ENCODE measurements around the gene XIRP1.
A peak's percentile ranks its signal among the peaks of the same experiment; 100 is the strongest.

The XIRP1 gene

DNA sequence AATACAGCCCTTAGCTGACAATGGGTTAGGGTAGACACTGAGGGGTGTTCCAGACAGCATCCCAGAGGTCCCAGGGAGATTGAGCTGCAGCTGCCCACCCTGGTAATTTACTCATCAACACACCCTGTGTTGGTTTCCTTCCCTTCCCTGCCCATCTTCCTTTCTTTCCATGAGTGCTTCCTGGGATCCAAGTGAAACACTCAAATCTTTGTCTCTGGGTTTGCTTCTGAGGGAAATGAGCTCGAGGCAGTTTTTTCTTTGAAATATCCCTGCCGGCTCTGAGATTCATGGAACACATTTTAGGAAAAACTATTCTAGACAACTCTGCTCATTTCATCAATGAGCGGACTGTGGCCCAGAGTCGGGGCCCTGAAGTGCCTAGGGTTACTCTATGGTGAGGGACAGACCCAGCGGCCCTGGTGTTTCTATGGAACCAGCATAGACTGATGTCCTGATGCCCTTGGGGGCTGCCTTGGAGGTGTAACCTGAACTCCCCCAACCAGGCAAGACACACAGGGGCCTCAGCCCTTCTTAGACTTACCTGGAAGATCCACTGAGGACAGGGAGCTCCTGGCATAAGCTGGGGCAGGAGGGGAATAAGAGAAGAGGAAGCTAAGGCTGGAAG, 24.1 kb downstream of the XIRP1 start:
- no peak for DNase-seq (ENCODE audit: low read depth, low spot score)

- no peak for DNase-seq (ENCODE audit: low read depth, low spot score)
Observed at GRCh38 chr3:39166932-39167532, 25.4 kb downstream of the XIRP1 start.

DNA sequence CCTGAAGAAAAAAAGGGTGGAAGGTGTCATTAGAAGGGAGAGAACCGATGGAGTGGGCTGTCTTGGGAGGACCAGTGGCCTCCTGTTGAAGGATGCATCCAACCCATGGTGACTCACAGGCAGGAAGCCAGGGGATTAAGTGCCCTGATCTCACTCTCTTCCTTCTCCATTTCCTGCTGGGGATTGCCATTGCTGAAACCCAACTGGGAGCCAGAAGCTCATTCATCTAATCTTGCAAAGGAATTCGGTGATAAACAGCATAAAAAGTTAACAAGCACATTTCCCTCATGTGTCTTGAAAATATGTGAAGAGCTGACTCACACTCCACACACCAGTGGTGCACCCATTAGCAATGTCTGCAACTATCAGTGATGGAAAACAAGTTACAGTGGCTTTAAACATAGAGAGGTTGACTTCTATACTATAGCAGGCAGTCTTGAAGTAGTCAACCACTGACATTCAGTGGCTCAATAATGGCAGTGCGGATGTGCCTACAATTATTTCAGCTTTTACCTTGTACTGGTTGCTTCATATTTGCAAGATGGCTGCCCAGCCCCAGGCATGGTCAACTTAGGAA, 26.2 kb downstream of the XIRP1 start:
- DNase-seq (ENCODE audit: low read depth, low spot score): no peak

DNA sequence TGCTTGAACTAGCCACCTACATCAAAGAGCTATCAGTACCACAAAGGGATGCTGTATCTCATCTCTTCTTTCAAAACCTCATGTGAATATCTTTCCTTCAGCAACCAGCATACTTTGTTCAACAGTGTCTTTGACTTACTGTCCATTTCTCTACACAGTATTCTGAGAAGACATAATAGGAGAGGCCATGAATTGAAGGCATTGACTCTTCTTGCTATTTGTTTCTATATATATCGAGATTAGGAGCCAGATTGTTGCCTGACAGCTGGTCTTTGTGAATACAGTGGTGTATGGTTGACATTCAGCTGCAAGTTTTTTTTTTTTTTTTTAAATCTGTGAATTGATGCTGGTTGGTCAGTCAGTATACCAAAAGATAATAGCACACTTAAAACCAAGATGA, 26.9 kb downstream of the XIRP1 start:
- no peak for DNase-seq (ENCODE audit: low read depth, low spot score)

GRCh38 chr3:39164414-39164813, 28.0 kb downstream of the XIRP1 start:
- no peak for DNase-seq (ENCODE audit: low read depth, low spot score)

DNA sequence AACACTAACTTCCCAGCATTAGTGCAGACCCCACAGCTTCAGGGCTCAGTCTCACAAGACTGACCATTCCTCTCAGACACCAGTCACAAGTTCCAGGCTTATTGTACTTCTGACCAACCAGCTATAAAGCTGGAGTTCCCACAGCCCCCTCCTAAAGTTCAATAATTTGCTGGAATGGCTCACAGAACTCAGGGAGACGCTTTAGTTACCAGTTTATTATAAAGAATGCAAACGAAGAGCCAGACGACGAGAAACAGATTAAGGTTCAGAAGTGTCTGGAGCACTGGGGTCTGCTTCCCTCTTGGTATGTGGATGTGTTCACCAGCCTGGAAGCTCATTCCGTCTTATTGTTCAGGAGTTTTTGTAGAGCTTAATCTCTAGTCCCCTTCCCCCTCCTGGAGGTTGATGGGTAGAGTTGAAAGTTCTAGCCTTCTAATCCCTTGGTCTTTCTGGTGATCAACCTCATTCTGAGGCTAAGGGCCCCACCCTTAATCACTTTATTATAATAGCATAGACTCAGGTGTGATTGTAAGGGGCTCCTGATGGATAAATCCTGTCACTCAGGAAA, 34.2 kb downstream of the XIRP1 start:
- DNase-seq (ENCODE audit: low read depth, low spot score): no peak

DNA sequence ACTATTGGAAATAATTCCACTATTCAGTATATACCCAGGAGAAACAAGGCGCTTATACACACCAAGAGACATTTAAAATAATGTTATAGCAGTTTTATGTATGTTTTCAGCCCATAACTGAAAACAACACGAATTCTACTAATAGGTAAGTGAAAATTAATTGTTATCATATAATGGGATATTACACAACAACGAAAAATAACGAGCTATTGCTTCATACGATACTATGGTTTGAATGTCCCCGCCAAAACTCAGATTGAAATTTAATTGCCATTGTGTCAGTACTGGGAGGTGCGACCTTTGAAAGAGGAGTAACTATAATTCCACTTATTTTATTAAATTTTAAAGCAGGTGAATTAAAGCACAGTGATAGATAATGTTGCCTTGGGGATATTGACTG, 35.0 kb downstream of the XIRP1 start:
- no peak for DNase-seq (ENCODE audit: low read depth, low spot score)

DNA sequence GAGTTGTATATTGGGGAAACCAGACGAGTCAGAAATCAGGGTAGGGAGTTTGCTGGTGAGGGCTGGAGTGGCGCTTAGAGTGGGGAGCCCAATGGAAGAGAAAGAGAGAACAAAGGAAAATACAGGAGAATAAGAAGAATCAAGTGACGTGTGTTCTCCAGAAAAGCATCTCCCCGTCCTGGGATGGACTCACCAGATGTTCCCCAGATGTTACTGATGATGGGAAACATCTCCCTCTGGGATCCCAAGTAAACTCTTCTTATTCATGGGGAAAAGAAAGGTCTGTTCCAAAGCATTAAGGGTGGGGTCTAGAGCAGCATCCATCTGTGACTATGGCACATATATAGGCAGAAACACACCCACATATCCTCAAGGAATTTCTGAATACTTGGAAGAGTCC, 36.0 kb downstream of the XIRP1 start:
- DNase-seq (ENCODE audit: low read depth, low spot score): no peak

- peak; percentile 88 for DNase-seq (ENCODE audit: low read depth, low spot score)
Observed at GRCh38 chr3:39154280-39155021, 37.9 kb downstream of the XIRP1 start.

DNA sequence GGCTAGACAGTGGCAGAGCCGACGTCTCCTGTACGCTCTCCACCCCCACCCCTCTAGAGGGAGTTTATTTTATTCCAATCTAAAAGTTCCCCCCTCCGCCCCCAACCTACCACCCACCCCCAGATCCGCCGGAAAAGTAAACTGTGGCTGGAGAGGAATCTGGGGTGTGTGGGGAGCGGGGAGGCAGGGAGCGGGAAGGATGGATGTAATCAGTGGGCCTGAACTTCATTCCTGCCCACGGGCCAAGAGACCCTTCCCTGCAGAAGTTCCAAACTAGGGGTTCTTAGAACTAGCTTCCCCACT, 38.5 kb downstream of the XIRP1 start:
- no peak for DNase-seq (ENCODE audit: low read depth, low spot score)

GRCh38 chr3:39150803-39151631, 41.4 kb downstream of the XIRP1 start:
- DNase-seq (ENCODE audit: low read depth, low spot score): no peak

- no peak for DNase-seq (ENCODE audit: low read depth, low spot score)
Observed at GRCh38 chr3:39150148-39150802, 42.1 kb downstream of the XIRP1 start.

DNA sequence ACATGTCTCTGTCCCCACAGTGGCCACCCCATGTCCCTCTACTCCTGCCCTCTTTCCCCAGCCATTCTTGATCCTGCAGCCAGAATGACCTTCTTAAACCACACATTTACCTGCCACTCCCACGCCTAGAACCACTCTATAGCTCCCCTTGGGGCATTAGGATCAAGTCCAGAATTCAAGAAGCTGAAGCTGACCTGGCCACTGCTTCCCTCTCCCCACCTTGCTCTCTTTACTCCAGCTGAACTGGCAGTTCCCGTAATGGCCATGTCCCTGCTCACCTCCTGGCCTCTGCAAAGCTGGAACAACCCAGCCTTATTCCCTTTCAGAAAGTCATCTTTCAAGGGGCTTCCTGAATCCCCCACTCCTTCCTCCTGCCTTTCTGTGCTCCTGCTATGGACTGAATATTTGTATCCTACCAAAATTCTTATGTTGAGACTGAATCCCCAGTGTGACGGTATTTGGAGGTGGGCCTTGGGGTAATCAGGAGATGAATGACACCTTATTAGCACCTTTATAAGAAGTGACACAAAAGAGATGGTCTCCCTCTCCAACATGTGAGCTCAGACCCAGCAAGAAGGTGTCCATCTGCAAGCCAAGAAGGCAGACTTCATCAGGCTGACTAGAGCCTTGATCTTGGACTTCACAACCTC, 42.8 kb downstream of the XIRP1 start:
- no peak for DNase-seq (ENCODE audit: low read depth, low spot score)

GRCh38 chr3:39149059-39149455, 43.3 kb downstream of the XIRP1 start:
- DNase-seq (ENCODE audit: low read depth, low spot score): no peak

DNA sequence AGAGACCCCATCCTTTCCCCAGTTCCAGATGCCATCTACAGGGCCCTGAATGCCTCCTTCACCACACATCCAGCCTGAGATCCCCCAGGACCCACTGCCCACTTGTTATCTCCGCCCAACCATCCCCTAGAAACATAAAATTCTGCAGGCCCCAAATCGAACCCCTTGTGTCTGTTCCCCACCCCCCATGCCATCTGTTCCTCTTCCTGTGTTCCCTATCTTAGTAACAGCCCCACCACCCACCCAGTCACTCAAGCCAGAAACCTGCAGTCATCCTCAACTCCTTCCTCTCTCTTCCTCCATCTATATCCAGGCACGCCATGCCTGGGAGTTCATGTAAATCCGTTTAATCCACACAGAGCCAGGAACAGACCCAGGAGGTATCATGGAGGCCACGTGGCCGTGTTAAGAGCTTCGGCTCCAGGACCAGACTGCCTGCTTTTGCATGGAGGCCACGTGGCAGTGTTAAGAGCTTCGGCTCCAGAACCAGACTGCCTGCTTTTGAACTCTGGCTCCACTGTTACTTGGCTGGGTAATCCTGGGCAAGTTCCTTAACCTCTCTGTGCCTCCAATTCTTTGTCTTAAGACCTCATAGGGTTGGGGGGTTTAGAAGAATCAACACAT, 43.8 kb downstream of the XIRP1 start:
- no peak for DNase-seq (ENCODE audit: low read depth, low spot score)

GRCh38 chr3:39147711-39148434, 44.5 kb downstream of the XIRP1 start:
- no peak for DNase-seq (ENCODE audit: low read depth, low spot score)

DNA sequence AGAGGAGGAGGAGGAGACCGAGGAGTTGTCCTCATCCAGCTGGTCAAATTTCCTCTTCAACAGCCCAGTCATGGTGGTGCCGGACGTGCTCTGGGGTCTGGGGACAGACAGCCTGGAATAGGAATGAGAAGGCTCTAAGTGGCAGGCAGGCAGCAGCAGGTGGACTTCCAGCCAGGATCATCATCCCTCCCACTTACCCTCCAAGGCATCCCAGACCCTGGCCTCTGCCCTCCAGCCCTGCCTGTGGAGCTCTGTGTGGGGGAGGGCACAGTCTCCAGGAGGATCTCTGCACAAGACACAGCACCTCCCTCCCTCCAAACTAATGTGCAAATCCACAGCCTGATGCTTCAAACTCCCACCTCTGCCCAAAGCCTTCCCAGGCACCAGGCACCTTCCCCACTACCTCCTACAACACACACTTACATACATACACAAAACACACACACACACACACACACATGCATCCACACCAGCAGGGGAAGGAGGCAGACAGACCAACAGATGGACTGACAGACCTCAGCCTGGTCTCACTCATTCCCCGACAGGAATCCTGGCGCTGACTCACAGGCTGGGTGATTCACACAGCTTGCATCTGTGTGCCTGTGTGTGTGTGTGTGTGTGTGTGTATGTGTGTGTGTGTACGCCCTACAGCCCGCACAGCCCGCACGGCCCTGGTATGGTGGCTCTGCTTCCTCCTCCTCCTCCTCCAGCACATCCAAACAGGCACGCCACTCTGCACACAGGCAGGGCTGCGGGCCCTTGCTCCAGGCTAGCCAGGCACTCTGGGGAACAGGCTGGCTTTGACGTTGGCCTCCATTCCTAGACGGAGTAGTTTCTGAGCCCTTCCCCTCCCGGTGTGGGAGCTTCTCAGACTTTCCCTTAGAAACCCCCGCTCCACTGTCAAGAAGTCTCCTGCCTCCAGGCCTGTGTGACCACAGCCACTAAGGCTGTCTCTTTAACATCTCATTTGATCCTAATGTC, 45.5 kb downstream of the XIRP1 start:
- no peak for DNase-seq (ENCODE audit: low read depth, low spot score)

GRCh38 chr3:39146083-39146501, 46.3 kb downstream of the XIRP1 start:
- no peak for DNase-seq (ENCODE audit: low read depth, low spot score)
